GM13976 (cell line): ENCODE results near the gene SNX17.
A peak's percentile ranks its signal among the peaks of the same experiment; 100 is the strongest.

Source experiments
- DNase-seq: peaks from one replicate; pipeline ENCODE4 v3.0.0; 2012; ENCODE audit warnings: low spot score
- CTCF ChIP-seq: IDR thresholded peaks from 2 replicates; pipeline ENCODE4 v1.5.1; 2012; ENCODE audit warnings: borderline replicate concordance, mild to moderate bottlenecking; ENCODE audit not compliant: insufficient read depth; ENCODE audit errors: extremely low read depth, missing control alignments, control extremely low read depth
- in situ Hi-C: fragments of 300-500 bp; cut with MboI; formaldehyde crosslinking; loops from one replicate; pipeline ENCODE4 v1.12.0; 2022; ENCODE audit warnings: low sequenced_read_pairs, mixed read lengths, inconsistent platforms; ENCODE audit not compliant: unreplicated experiment

Gene SNX17

GRCh38 chr2:27400348-27401135 lies 30.1 kb downstream of the SNX17 start:
- in situ Hi-C loops: no loop called here
- no peak for DNase-seq
- TF ChIP-seq CTCF: no peak

DNA sequence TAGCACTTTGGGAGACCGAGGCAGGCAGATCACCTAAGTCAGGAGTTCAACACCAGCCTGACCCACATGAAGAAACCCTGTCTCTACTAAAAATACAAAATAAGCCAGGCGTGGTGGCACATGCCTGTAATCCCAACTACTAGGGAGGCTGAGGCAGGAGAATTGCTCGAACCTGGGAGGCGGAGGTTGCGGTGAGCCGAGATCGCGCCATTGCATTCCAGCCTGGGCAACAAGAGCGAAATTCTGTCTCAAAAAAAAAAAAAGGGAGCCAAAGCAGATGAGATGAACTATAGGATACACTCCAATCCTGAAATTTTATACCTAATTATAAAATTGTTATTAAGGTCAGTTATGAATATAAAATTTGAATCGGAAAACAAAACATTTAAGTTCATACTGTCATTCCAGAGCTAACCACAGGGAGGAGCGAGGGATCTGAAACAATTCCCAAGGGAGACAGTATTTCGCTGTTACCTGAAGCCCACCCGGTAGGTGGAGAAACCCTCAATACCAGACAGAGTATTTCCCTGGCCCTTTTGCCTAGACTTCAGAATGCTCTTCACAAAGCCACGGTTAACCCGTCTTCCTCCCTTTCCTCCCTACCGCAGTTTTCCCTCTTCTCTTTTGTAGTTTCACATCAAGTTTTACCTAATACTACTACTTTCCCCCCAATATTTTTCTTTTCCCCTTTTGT lies 37.5 kb downstream of the SNX17 start:
- in situ Hi-C loops: no loop called here
- peak; percentile 7 for TF ChIP-seq CTCF
- DNase-seq: peak; percentile 31

DNA sequence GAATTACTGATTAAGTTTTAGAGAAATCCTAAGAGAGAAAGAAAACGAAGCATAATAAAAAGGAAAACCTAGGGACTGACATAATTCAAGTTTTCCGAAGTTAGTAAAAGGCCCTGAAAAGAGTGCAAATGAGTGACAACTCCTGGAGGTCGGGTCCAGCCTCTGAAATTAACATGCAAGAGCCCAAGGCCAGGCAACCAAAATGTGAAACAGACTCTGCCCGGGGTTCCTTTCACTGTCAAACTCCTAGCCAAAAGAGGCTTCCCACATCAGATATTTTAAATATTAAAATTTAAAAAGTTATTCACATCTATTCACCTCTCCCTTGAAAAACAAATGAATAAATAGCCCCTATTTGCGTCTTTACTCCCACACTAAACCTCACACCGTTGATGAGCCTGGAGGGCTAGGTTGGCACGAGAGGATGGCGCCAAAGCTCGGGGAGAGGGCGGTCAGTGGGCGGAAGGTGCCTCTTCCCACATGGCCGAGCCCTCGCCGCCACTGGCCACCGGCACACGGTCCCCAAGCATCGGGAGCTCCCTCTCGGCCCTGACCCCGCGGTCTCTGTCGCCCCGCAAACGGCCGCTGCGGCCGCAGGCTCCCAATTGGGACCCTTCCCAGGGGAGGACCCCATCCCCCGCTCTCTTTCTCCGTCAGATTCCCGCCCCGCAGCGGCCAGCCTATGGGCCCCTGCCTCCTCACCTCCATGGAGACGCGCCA lies 38.3 kb downstream of the SNX17 start:
- DNase-seq: peak; percentile 50
- TF ChIP-seq CTCF: no peak
- in situ Hi-C loops: no loop called here

- DNase-seq: peak; percentile 99
- TF ChIP-seq CTCF: no peak
- in situ Hi-C loops: no loop called here
Measured at GRCh38 chr2:27409321-27410073, 39.1 kb downstream of the SNX17 start, which contains the start of gene PPM1G. Gene PPM1G (minus strand): TSS chr2:27409591. CDS start chr2:27409422, 169 bp downstream.

DNA sequence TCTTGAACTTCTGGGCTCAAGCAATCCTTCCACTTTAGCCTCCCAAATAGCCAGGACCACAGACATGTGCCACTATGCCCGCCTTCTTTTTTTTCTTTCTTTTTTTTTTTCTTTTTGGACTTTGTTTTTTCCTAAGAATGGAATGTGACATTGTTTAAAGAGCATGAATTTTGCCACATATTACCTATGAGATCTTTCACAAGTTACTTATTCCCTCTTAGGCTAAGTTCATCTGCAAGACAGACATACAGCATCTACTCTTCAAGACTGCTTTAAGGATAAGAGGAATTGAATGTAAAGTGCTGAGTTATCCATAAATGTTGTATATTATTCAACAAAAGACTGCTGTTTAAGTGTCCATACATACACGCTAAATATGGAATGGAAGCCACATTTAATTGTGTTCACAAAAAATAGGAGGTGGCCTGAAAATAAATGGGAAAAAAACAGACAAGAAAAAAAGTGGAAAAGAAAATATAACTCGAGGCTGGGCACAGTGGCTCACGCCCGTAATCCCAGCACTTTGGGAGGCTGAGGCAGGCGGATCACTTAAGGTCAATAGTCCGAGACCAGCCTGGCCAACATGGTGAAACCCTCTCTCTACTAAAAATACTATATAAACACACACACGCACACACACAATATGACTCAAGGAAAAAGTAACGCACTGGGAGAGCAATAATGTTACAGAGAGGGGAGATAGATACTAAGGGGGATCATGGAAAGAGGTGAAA lies 42.2 kb downstream of the SNX17 start:
- in situ Hi-C loops: no loop called here
- no peak for DNase-seq
- TF ChIP-seq CTCF: no peak

DNA sequence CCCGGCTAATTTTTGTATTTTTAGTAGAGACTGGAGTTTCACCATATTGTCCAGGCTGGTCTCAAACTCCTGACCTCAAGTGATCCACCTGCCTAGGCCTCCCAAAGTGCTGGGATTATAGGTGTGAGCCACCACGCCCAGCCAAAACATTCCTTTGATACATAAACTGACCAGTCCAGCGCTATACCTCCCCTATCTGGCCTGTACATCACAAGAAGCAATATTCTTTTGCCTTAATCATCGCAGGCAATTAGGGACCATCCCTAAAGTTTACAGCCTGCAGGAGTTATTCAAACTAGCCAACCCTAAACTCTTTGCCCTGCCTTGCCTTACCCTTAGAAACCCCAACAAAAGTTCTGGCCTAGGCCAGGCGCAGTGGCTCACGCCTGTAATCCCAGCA lies 45.7 kb downstream of the SNX17 start:
- in situ Hi-C loops: no loop called here
- no peak for DNase-seq
- TF ChIP-seq CTCF: no peak
